H1 (cell line): Measurements from ENCODE around the gene FBXL17. TPM values are rescaled to one million over a fixed set of nuclear protein-coding genes. Genes with fewer than 3 reads are reported as not detected.

Source experiments
- CTCF ChIA-PET: fragments of 300-600 bp; sonication (Branson Sonifier 250); formaldehyde crosslinking; loops from one replicate; lab custom pipeline; 2021; ENCODE audit not compliant: partially characterized antibody; lab: Charles Lee
- POLR2A ChIA-PET: fragments of 300-600 bp; sonication (Branson Sonifier 250); formaldehyde crosslinking; loops from one replicate; lab custom pipeline; 2021; ENCODE audit warnings: inconsistent platforms; ENCODE audit not compliant: partially characterized antibody; lab: Charles Lee
- DNase-seq, 2 experiments: peaks; one replicate each; pipeline versions ENCODE4 v3.0.0 to v3.0.0-alpha.2; 2010 to 2022; ENCODE audit warnings: low spot score in 2 of 2, low read depth in 1 of 2, mixed read lengths in 1 of 2
- FAIRE-seq: peaks from 2 replicates; lab custom pipeline; 2011; peaks lifted over from hg19 to GRCh38; lab: Jason Lieb, UNC
- H2AFZ ChIP-seq: 2 replicates; pipeline ENCODE4 v1.8.1; 2012; ENCODE audit warnings: low read length, inconsistent platforms
- H2AK5ac ChIP-seq: 2 replicates; pipeline ENCODE4 v1.6.1; 2013; ENCODE audit warnings: low read depth, low read length
- H2BK120ac ChIP-seq: replicated peaks from 2 replicates; pipeline ENCODE3; 2013; ENCODE audit warnings: low read depth, low read length, inconsistent platforms
- H2BK12ac ChIP-seq: 2 replicates; pipeline ENCODE4 v1.6.1; 2013; ENCODE audit warnings: low read depth, low read length
- H2BK15ac ChIP-seq: 2 replicates; pipeline ENCODE4 v1.6.1; 2013; ENCODE audit warnings: low read length
- H2BK20ac ChIP-seq: 2 replicates; pipeline ENCODE4 v1.6.1; 2013; ENCODE audit warnings: low read length
- H2BK5ac ChIP-seq: 2 replicates; pipeline ENCODE4 v1.6.1; 2013; ENCODE audit warnings: low read depth, low read length
- H3K14ac ChIP-seq: 2 replicates; pipeline ENCODE4 v1.6.1; 2013; ENCODE audit warnings: inconsistent platforms; ENCODE audit not compliant: insufficient read length
- H3K18ac ChIP-seq: 2 replicates; pipeline ENCODE4 v1.6.1; 2013; ENCODE audit warnings: low read length; ENCODE audit errors: extremely low read depth
- H3K23ac ChIP-seq: 2 replicates; pipeline ENCODE4 v1.6.1; 2013; ENCODE audit warnings: inconsistent platforms; ENCODE audit not compliant: insufficient read length
- H3K23me2 ChIP-seq: 2 replicates; pipeline ENCODE4 v1.6.1; 2013; ENCODE audit warnings: low read depth, low read length
- H3K27ac ChIP-seq: 2 replicates; pipeline ENCODE4 v1.6.1; 2011; ENCODE audit warnings: low read depth, low read length, inconsistent platforms
- H3K27me3 ChIP-seq, 4 experiments: replicated peaks in 1 of 4; 1 replicate in 1 of 4; 2 replicates in 3 of 4; pipeline versions ENCODE4 v1.6.1 to v1.8.1; 2011 to 2013; ENCODE audit warnings: low read length in 3 of 4, mild to moderate bottlenecking in 3 of 4, inconsistent platforms in 2 of 4, mixed read lengths in 2 of 4, moderate library complexity in 1 of 4; ENCODE audit not compliant: control insufficient read depth in 3 of 4, insufficient read depth in 3 of 4; ENCODE audit errors: extremely low read depth in 1 of 4
- H3K36me3 ChIP-seq, 4 experiments: 2 replicates each; pipeline versions ENCODE4 v1.6.1 to v1.8.1; 2011 to 2013; ENCODE audit warnings: mild to moderate bottlenecking in 4 of 4, low read length in 3 of 4, moderate library complexity in 2 of 4, control low read depth in 1 of 4, inconsistent platforms in 1 of 4; ENCODE audit not compliant: insufficient read depth in 4 of 4, control insufficient read depth in 2 of 4
- H3K4ac ChIP-seq: replicated peaks from 2 replicates; pipeline ENCODE3; 2013; ENCODE audit warnings: low read length, low read depth, mixed read lengths, inconsistent platforms; ENCODE audit not compliant: insufficient read length
- H3K4me1 ChIP-seq, 4 experiments: replicated peaks in 1 of 4; 1 replicate in 1 of 4; 2 replicates in 3 of 4; pipeline versions ENCODE4 v1.6.1 to v1.8.1; 2011 to 2013; ENCODE audit warnings: low read length in 3 of 4, inconsistent platforms in 2 of 4, mixed read lengths in 1 of 4; ENCODE audit not compliant: insufficient read depth in 4 of 4, control insufficient read depth in 3 of 4
- H3K4me2 ChIP-seq, 2 experiments: 2 replicates each; pipeline versions ENCODE4 v1.6.1 to v1.8.1; 2011 to 2013; ENCODE audit warnings: low read depth in 2 of 2, low read length in 2 of 2, control low read depth in 1 of 2, inconsistent platforms in 1 of 2, mild to moderate bottlenecking in 1 of 2; ENCODE audit not compliant: insufficient read depth in 1 of 2
- H3K4me3 ChIP-seq, 4 experiments: fragments of 200-600, 300-600 bp in 1 of 4; sonication (generic), shearing (Covaris generic), sonication (Bioruptor Twin) in 1 of 4; 2 replicates each; pipeline versions ENCODE4 v1.5.1 to v1.8.1; 2011 to 2016; ENCODE audit warnings: low read length in 4 of 4, low read depth in 3 of 4, control low read depth in 2 of 4, inconsistent platforms in 2 of 4, mild to moderate bottlenecking in 2 of 4, mixed read lengths in 1 of 4, moderate library complexity in 1 of 4; ENCODE audit not compliant: insufficient read depth in 2 of 4; ENCODE audit errors: extremely low read depth in 1 of 4
- H3K56ac ChIP-seq: replicated peaks from 2 replicates; pipeline ENCODE3; 2013; ENCODE audit warnings: low read depth, mild to moderate bottlenecking, mixed read lengths, low read length, inconsistent platforms; ENCODE audit not compliant: insufficient read length
- H3K79me1 ChIP-seq: 2 replicates; pipeline ENCODE4 v1.6.1; 2013; ENCODE audit warnings: low read depth, low read length, control low read depth
- H3K79me2 ChIP-seq, 2 experiments: 2 replicates each; pipeline versions ENCODE4 v1.6.1 to v1.8.1; 2012 to 2013; ENCODE audit warnings: low read length in 2 of 2, mild to moderate bottlenecking in 2 of 2, inconsistent platforms in 1 of 2; ENCODE audit not compliant: insufficient read depth in 2 of 2, control insufficient read depth in 1 of 2
- H3K9ac ChIP-seq, 4 experiments: replicated peaks in 1 of 4; 1 replicate in 1 of 4; 2 replicates in 3 of 4; pipeline versions ENCODE4 v1.6.1 to v1.8.1; 2011 to 2013; ENCODE audit warnings: low read depth in 3 of 4, low read length in 3 of 4, control low read depth in 2 of 4, mild to moderate bottlenecking in 2 of 4, moderate library complexity in 2 of 4, inconsistent platforms in 1 of 4; ENCODE audit errors: extremely low read depth in 1 of 4
- H3K9me3 ChIP-seq, 2 experiments: 2 replicates each; pipeline versions ENCODE4 v1.6.1 to v1.8.1; 2012 to 2013; ENCODE audit warnings: mild to moderate bottlenecking in 2 of 2, moderate library complexity in 2 of 2, control low read depth in 1 of 2, inconsistent platforms in 1 of 2, low read depth in 1 of 2, low read length in 1 of 2, mixed read lengths in 1 of 2; ENCODE audit not compliant: insufficient read depth in 2 of 2
- H4K20me1 ChIP-seq, 2 experiments: replicated peaks in 1 of 2; 2 replicates each; pipeline versions ENCODE3 to v1.8.1; 2011 to 2013; ENCODE audit warnings: inconsistent platforms in 2 of 2, low read length in 2 of 2, mild to moderate bottlenecking in 1 of 2; ENCODE audit not compliant: insufficient read depth in 2 of 2, control insufficient read depth in 1 of 2
- H4K5ac ChIP-seq: 2 replicates; pipeline ENCODE4 v1.6.1; 2013; ENCODE audit warnings: low read length, low read depth, mixed read lengths, inconsistent platforms; ENCODE audit not compliant: insufficient read length
- H4K8ac ChIP-seq: 2 replicates; pipeline ENCODE4 v1.8.0; 2013; ENCODE audit warnings: mild to moderate bottlenecking, moderate library complexity, low read length, inconsistent platforms; ENCODE audit not compliant: insufficient read depth; ENCODE audit errors: extremely low read depth
- H4K91ac ChIP-seq: replicated peaks from 2 replicates; pipeline ENCODE3; 2013; ENCODE audit warnings: low read length, mixed read lengths, inconsistent platforms; ENCODE audit not compliant: insufficient read length
- CBX8 ChIP-seq: fragments of 300-800, 300-1000 bp; sonication (generic); IDR thresholded peaks from 2 replicates; pipeline ENCODE4 v1.7.1; 2016; ENCODE audit warnings: low read depth, low read length, borderline replicate concordance
- EP300 ChIP-seq, 2 experiments: IDR thresholded peaks; 1 replicate in 1 of 2; 2 replicates in 1 of 2; pipeline ENCODE4 v1.6.1; 2011 to 2012; ENCODE audit warnings: low read depth in 2 of 2, low read length in 2 of 2, mild to moderate bottlenecking in 2 of 2, borderline replicate concordance in 1 of 2, inconsistent platforms in 1 of 2, moderate library complexity in 1 of 2
- FOSL1 ChIP-seq: IDR thresholded peaks from 2 replicates; pipeline ENCODE4 v1.6.1; 2011; ENCODE audit warnings: mild to moderate bottlenecking, low read depth, low read length, moderate library complexity; ENCODE audit not compliant: insufficient read depth
- PHF8 ChIP-seq: fragments of 200-600 bp; sonication (generic); conservative IDR thresholded peaks from 2 replicates; pipeline ENCODE4 v1.7.1; 2012; ENCODE audit warnings: low read depth, mild to moderate bottlenecking, inconsistent platforms, low read length, moderate library complexity
- YY1 ChIP-seq: IDR thresholded peaks from 2 replicates; pipeline ENCODE4 v1.6.1; 2011; ENCODE audit warnings: low read depth, mild to moderate bottlenecking, low read length
- WGBS, 2 experiments: shearing (Covaris generic) in 1 of 2; methylation state at CpG; one replicate each; pipeline versions ENCODE4 v1.1.6 to v1.1.7; 2013 to 2015; ENCODE audit warnings: low lambda C conversion rate in 2 of 2, mixed read lengths in 2 of 2, inconsistent platforms in 1 of 2, low coverage in 1 of 2, missing lambda C conversion rate in 1 of 2; ENCODE audit not compliant: insufficient replicate concordance in 2 of 2, insufficient coverage in 1 of 2, insufficient read length in 1 of 2; ENCODE audit errors: extremely low coverage in 1 of 2, missing lambda C conversion rate in 1 of 2; 5-methylcytosine and 5-hydroxymethylcytosine counted together
- polyA plus RNA-seq, 7 experiments: library from polyadenylated mRNA; depleted of rRNA in 3 of 7; stranded (reverse) in 5 of 7; unstranded in 2 of 7; fragments of >200 nt in 5 of 7; fragments of 200-250 nt in 2 of 7; gene quantifications; 1 replicate in 5 of 7; 2 replicates in 1 of 7; 4 replicates in 1 of 7; pipeline versions ENCODE4 v1.2.1 to v1.2.3, GENCODE V29; 2011 to 2013; ENCODE audit warnings: missing spikeins in 2 of 7, mixed read lengths in 2 of 7
- total RNA-seq: library from RNA; stranded (reverse); fragmentation: NEBNext Ultra II Directional; extraction: Animal tissue kit (Norgen Biotek cat#: 25700); gene quantifications from 2 replicates; pipeline ENCODE4 v1.2.1, GENCODE V29; 2021
- TF ChIP-seq, protein P1 (sequence below): IDR thresholded peaks from 2 replicates; pipeline ENCODE4 v1.6.1; 2012; ENCODE audit warnings: inconsistent platforms

FBXL17 gene
- total and polyA plus RNA-seq, 2 of the 8 experiments (the other 6 are each of a cell fraction or from before 2014, with no cell fraction given), result 0.35 to 4.3 TPM

DNA sequence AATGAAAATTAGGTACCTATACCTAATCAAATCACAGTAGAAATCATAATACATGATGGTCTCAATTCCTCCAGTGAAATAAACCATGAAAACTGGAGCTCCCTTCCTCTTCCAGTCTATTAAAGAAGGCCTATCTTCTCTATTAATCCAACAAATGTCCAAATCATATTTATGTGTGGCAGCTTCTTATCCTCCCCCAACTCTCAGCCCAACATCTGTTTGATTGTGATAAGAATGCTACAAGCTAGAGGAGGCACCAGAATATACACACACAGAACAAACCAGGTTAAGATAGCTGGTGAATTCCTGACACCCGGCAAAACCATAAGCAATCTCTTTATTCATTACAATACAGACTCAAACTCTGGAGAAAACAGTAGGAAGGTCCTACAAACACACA is 110.8 kb downstream of the FBXL17 start:
- Histone ChIP-seq H3K4me3 (no peak overlapping the region), H3K9ac (no peak overlapping the region), H3K27me3 (no peaks in the 10 kb centered on the region)
- 89% methylated on average over 1 of the region's 1 CpG; no CpG with 5 or more reads in 1 of the 2 experiments for WGBS, 2 experiments
- no peak for TF ChIP-seq FOSL1
- no peak for TF ChIP-seq CBX8
- TF ChIP-seq PHF8, result no peak
- no peak for TF ChIP-seq EP300 (IDR thresholded peaks at IDR 0.05; ENCODE audit: borderline replicate concordance in 1 of 2, low read depth in 2 of 2, low read length in 2 of 2)
- TF ChIP-seq, protein P1, sequence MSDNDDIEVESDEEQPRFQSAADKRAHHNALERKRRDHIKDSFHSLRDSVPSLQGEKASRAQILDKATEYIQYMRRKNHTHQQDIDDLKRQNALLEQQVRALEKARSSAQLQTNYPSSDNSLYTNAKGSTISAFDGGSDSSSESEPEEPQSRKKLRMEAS, result no peak
- TF ChIP-seq YY1, result no peak
- TF ChIP-seq, all 59 proteins: peak for 0
- H2AFZ ChIP-seq, result no peak overlapping the region
- H4K20me1 ChIP-seq, result no peaks in the 10 kb centered on the region
- H4K91ac ChIP-seq, result no peak overlapping the region
- H3K4me2 ChIP-seq, result no peak overlapping the region
- no peak overlapping the region for H3K27ac ChIP-seq
- H3K4ac ChIP-seq, result no peak overlapping the region
- no peak overlapping the region for H4K8ac ChIP-seq
- no peaks in the 10 kb centered on the region for H3K79me2 ChIP-seq
- H3K18ac ChIP-seq, result no peak overlapping the region
- H2AK5ac ChIP-seq, result no peak overlapping the region
- H3K23me2 ChIP-seq, result no peaks in the 10 kb centered on the region
- DNase-seq (no peak), FAIRE-seq (no peak)
- no peak overlapping the region for H2BK20ac ChIP-seq
- H3K14ac ChIP-seq, result no peak overlapping the region
- no peak overlapping the region for H2BK12ac ChIP-seq
- no peak overlapping the region for H2BK15ac ChIP-seq
- no peaks in the 10 kb centered on the region for H3K79me1 ChIP-seq
- ChIA-PET POLR2A (no interaction called here), CTCF (interaction anchor here (0.5 to 2.6 kb wide), 6 partner anchors 8 to 109 kb away, joined by 3 to 11 read pairs (median 4); no protein-coding TSS in a partner anchor)
- H3K36me3 ChIP-seq, result no peaks in the 10 kb centered on the region
- H4K5ac ChIP-seq, result no peak overlapping the region
- H3K23ac ChIP-seq, result no peak overlapping the region
- H3K4me1 ChIP-seq, result no peaks in the 10 kb centered on the region
- H2BK5ac ChIP-seq, result no peak overlapping the region
- H3K56ac ChIP-seq, result no peak overlapping the region
- no peaks in the 10 kb centered on the region for H3K9me3 ChIP-seq
- H2BK120ac ChIP-seq, result no peak overlapping the region
